ENCODE data around the gene TRAF3IP3.

- TF ChIP-seq POLR2A (IDR thresholded peaks at IDR 0.05) (no peak), CTCF (IDR thresholded peaks at IDR 0.05) (no peak)
Measured at GRCh38 chr1:209819058-209819457, 63.2 kb downstream of the TRAF3IP3 start.

Measured in vagina (tissue), 2 donors.